ENCODE results near the gene DMRTA2.
"Not testable (repeated sequence)": the region's sequence is repeated elsewhere in the genome, so short reads cannot be mapped to it uniquely, and the experiment has no call there.

DMRTA2 gene

DNA sequence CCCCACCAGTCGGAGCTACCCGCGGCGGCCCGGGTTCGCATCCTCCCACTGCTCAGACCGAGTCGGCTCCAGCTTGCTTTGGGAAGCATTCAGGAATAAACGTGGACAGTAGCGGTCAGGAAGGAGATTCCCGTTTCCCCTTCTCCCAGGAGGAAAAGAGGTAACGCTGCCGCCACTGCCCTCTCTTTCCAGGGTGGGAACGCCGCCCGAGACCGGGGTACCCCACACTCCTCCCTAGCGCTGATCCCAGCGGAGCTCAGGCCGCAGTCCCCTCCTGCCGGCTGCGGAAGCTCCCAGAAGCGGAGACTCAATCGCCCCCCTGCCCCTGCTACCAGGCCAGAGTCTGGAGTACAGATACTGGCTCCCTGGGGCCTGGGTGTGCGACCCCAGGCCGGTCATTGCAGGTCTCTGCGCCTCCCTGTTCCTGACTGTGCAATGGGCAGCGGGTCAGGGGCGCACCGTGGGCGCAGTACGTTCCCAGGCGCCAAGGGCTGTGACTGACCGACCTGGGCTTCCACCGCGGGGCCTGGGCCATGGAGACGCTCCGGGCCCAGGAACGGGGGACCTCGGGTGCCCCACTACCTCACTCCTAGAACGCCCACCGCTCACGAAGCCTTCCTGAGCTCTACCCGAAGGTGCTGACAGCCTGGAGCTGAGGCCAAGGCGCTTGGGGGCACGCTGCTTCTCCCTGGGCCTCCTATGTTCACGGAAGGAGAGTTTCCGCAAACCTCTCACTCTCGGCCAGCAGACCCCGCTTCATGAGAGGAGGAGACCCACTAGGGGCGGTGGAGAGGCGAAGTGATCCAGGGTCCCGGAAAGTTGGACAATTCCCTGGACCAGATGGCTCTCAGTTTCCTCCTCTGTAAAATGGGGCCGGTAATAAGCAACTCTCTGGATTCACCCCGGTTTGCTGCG is 7.8 kb downstream of the DMRTA2 start:
- H3K9me3 Mint-ChIP-seq: peaks cover 14% of the 10 kb centered on the region
- no peak overlapping the region for H3K27ac Mint-ChIP-seq
- peaks cover 93% of the 10 kb centered on the region for H3K27me3 Mint-ChIP-seq (ENCODE audit: low read depth)

GRCh38 chr1:50414853-50415234 is 8.4 kb downstream of the DMRTA2 start:
- H3K4me3 Mint-ChIP-seq: no peak overlapping the region
- H3K36me3 Mint-ChIP-seq (ENCODE audit: low read depth): no peaks in the 10 kb centered on the region
- TF ChIP-seq, protein P1, sequence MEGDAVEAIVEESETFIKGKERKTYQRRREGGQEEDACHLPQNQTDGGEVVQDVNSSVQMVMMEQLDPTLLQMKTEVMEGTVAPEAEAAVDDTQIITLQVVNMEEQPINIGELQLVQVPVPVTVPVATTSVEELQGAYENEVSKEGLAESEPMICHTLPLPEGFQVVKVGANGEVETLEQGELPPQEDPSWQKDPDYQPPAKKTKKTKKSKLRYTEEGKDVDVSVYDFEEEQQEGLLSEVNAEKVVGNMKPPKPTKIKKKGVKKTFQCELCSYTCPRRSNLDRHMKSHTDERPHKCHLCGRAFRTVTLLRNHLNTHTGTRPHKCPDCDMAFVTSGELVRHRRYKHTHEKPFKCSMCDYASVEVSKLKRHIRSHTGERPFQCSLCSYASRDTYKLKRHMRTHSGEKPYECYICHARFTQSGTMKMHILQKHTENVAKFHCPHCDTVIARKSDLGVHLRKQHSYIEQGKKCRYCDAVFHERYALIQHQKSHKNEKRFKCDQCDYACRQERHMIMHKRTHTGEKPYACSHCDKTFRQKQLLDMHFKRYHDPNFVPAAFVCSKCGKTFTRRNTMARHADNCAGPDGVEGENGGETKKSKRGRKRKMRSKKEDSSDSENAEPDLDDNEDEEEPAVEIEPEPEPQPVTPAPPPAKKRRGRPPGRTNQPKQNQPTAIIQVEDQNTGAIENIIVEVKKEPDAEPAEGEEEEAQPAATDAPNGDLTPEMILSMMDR (IDR thresholded peaks at IDR 0.05; ENCODE audit: unreplicated experiment in 3 of 3): no peak
- H3K9me3 Mint-ChIP-seq: peaks cover 14% of the 10 kb centered on the region
- peaks cover 14% of the 10 kb centered on the region for H3K4me1 Mint-ChIP-seq
- H3K27me3 Mint-ChIP-seq (ENCODE audit: low read depth): peaks cover 93% of the 10 kb centered on the region
- no peak overlapping the region for H3K27ac Mint-ChIP-seq

More for the DNA sequence above, 7.8 kb downstream of the DMRTA2 start:
- Mint-ChIP-seq H3K4me3 (no peak overlapping the region), H3K36me3 (ENCODE audit: low read depth) (no peaks in the 10 kb centered on the region), H3K4me1 (peaks cover 21% of the 10 kb centered on the region)
- TF ChIP-seq, protein P1 (IDR thresholded peaks at IDR 0.05; ENCODE audit: unreplicated experiment in 3 of 3): peak in 1 of 3 experiments; percentile 19

- Mint-ChIP-seq H3K4me1 (peaks cover 12% of the 10 kb centered on the region), H3K27ac (no peak overlapping the region), H3K27me3 (ENCODE audit: low read depth) (peaks cover 87% of the 10 kb centered on the region), H3K36me3 (ENCODE audit: low read depth) (no peaks in the 10 kb centered on the region), H3K9me3 (peaks cover 14% of the 10 kb centered on the region), H3K4me3 (no peak overlapping the region)
- TF ChIP-seq, protein P1 (IDR thresholded peaks at IDR 0.05; ENCODE audit: unreplicated experiment in 3 of 3): no peak
These were observed 10.3 kb downstream of the DMRTA2 start for GRCh38 chr1:50412813-50413476.

- H3K4me3 Mint-ChIP-seq: no peak overlapping the region
- H3K4me1 Mint-ChIP-seq: no peaks in the 10 kb centered on the region
- no peak overlapping the region for H3K27ac Mint-ChIP-seq
- peaks cover 52% of the 10 kb centered on the region for H3K27me3 Mint-ChIP-seq (ENCODE audit: low read depth)
- peaks cover 9% of the 10 kb centered on the region for H3K9me3 Mint-ChIP-seq
- TF ChIP-seq, protein P1 (IDR thresholded peaks at IDR 0.05; ENCODE audit: unreplicated experiment in 3 of 3): no peak
- no peaks in the 10 kb centered on the region for H3K36me3 Mint-ChIP-seq (ENCODE audit: low read depth)
These were observed 17.4 kb downstream of the DMRTA2 start for GRCh38 chr1:50405814-50406213.

DNA sequence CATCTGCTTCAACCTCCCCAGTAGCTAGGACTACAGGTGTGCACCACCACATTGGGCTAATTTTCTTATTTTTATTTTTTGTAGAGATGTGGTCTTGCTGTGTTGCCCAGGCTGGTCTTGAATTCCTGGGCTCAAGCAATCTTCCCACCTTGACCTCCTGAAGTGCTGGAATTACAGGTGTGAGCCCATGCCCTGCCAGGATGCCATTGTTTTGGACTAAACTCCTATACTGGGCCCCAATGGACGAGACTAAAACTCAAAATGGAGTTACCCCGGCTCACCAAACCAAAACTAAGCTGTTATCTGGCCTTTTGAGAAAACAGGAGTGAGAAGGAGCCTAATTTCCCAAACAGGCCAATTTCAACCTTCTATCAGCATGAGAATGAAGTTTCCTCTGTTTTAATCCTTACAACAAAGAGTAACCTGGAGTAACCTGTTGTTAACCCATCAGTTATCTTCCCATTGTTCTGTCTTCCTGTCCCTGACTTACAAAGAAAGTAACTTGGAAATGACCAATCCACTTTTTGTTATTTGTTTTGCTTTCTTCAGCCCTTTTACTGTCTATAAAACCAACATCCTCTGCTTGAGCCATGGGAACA is 29.6 kb downstream of the DMRTA2 start:
- TF ChIP-seq, protein P1 (IDR thresholded peaks at IDR 0.05; ENCODE audit: unreplicated experiment in 3 of 3): no peak
- Mint-ChIP-seq H3K4me1 (no peaks in the 10 kb centered on the region), H3K9me3 (no peaks in the 10 kb centered on the region), H3K4me3 (no peak overlapping the region), H3K27me3 (ENCODE audit: low read depth) (peaks cover 5% of the 10 kb centered on the region), H3K36me3 (ENCODE audit: low read depth) (no peaks in the 10 kb centered on the region), H3K27ac (no peak overlapping the region)

GRCh38 chr1:50381551-50381950 is 41.7 kb downstream of the DMRTA2 start:
- not testable (repeated sequence) for H3K27ac Mint-ChIP-seq; H3K27me3 Mint-ChIP-seq (ENCODE audit: low read depth); H3K36me3 Mint-ChIP-seq (ENCODE audit: low read depth); H3K9me3 Mint-ChIP-seq; H3K4me1 Mint-ChIP-seq; H3K4me3 Mint-ChIP-seq
